ENCODE data around the gene ZNF674. TPM values are rescaled to one million over a fixed set of nuclear protein-coding genes. Genes with fewer than 3 reads are reported as not detected.

The ZNF674 gene
- 5.2 TPM for total RNA-seq

DNA sequence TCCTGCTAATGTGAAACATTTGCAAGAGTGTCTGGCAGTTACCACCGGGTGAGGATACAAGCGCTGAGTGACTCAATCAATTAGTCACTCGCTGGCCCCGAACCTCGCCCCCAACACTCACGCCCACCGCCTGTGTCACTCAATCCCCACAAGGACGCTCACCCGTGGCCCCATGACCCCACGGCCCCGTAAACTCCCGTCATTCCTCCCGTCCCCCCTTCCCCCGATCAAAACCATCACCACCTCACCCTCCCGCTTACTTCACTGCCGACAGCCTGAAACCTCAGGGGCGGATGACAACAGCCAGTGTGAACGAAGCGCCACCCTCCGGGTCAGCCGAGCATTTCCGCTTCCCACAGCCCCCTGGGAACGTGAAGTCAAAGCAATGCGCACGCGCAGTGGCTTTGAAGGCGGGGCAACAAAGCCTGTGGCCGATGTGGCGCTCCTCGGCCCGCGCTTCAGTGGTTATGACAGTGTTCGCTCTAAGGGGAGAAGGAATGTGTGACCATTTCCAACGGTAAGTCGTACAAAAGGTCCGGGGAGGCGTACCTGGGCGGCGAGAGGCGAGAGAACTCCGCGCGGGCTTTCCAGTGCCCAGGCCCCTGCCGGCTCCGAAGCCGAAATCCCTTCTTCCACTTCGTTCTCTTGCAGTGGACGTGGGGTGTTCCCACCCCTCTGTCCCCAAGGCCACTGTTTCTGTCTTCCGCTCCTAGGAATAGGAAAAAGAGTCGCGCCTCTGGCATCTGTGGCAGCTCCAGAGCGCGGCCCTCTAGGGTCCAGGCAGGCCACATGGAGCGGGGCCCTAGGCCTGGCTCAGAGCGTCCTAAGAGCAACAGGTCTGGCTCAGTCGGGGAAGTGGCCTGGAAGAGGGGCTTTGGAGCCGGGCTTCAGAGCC, at the start of gene ZNF674:
ZNF674 (minus strand) TSS at position 311 of the 895 bp plus-strand sequence. CDS start 3,334 bp downstream, outside the sequence.
- Histone ChIP-seq H3K36me3 (no peaks in the 10 kb centered on the region), H3K27ac (peak within 1 kb of the TSS; percentile 76), H3K4me1 (peaks cover 18% of the 10 kb centered on the region), H3K27me3 (no peaks in the 10 kb centered on the region), H3K4me3 (peak within 1 kb of the TSS; percentile 57 to 72), H3K9me3 (no peaks in the 10 kb centered on the region)
- intact Hi-C loops (cut with DNase I), result no loop called here
- TF ChIP-seq, protein P1, sequence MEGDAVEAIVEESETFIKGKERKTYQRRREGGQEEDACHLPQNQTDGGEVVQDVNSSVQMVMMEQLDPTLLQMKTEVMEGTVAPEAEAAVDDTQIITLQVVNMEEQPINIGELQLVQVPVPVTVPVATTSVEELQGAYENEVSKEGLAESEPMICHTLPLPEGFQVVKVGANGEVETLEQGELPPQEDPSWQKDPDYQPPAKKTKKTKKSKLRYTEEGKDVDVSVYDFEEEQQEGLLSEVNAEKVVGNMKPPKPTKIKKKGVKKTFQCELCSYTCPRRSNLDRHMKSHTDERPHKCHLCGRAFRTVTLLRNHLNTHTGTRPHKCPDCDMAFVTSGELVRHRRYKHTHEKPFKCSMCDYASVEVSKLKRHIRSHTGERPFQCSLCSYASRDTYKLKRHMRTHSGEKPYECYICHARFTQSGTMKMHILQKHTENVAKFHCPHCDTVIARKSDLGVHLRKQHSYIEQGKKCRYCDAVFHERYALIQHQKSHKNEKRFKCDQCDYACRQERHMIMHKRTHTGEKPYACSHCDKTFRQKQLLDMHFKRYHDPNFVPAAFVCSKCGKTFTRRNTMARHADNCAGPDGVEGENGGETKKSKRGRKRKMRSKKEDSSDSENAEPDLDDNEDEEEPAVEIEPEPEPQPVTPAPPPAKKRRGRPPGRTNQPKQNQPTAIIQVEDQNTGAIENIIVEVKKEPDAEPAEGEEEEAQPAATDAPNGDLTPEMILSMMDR (IDR thresholded peaks at IDR 0.05), result no peak
- TF ChIP-seq POLR2A (IDR thresholded peaks at IDR 0.05) (peak in 1 of 2 donors; percentile 39), POLR2AphosphoS5 (IDR thresholded peaks at IDR 0.05; ENCODE audit: insufficient read depth in 1 of 2, low read depth in 1 of 2) (peak; percentile 87 to 91)
- no peak for DNase-seq (ENCODE audit: extremely low spot score in 2 of 2)

DNA sequence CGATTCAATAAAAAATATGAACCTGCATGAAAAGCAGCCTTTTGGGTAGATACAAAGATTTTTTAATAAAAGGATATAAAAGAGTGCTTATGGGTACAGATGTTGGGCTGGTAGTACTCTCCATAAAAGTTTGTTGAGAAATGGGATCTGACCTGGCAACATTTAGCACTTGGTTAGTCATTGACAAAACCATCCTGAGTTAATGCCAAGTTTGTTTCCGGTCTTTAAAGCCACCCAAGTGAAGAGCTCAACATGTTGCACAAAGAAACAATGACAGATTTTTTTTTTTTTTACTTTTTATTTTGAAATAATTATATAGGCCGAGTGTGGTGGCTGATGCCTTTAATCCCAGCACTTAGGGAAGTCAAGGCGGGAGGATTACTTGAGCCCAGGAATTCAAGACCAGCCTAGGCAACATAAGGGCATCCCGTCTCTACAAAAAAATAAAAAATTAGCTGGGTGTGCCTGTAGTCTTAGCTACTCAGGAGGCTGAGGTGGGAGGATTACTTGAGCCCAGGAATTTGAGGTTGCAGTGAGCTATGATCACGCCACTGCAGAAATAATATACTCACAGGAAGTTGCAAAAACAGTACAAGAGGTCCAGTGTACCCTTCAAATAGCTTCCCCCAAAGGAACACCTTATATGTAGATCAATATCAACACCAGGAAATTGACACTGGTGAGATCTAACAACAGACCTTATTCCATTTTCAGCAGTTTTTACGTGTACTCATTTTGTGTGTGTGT, 44.9 kb upstream of the ZNF674 start:
- Histone ChIP-seq H3K9me3 (no peaks in the 10 kb centered on the region), H3K27me3 (no peaks in the 10 kb centered on the region), H3K4me3 (no peak overlapping the region), H3K27ac (no peak overlapping the region), H3K4me1 (peaks cover 27% of the 10 kb centered on the region), H3K36me3 (no peaks in the 10 kb centered on the region)
- DNase-seq (ENCODE audit: extremely low spot score in 2 of 2), result no peak
- intact Hi-C loops (cut with DNase I), result no loop called here
- TF ChIP-seq, protein P1 (IDR thresholded peaks at IDR 0.05), result no peak
- TF ChIP-seq POLR2AphosphoS5 (IDR thresholded peaks at IDR 0.05; ENCODE audit: insufficient read depth in 1 of 2, low read depth in 1 of 2) (no peak), POLR2A (IDR thresholded peaks at IDR 0.05) (no peak)

DNA sequence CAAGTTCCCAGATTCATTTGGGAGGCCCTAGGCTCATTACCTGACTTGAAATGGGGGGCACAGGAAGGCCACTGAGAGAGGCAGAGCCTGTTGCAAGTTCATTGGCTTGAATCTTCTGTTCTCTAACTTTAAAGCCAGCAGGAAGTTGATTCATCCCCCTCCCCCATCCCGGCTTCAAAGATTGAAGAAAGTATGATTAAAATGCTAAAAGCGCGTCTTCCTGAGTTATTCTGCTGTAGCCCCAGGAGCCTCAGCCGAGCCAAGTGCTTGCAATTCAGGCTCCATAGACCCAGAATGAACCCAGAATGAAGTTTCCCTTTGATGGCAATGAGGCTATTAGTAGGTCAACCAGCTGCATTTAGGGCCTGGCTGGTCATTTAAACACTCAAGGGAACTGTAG, 43.0 kb upstream of the ZNF674 start:
- peaks cover 27% of the 10 kb centered on the region for H3K4me1 ChIP-seq
- intact Hi-C loops (cut with DNase I), result no loop called here
- no peaks in the 10 kb centered on the region for H3K36me3 ChIP-seq
- H3K9me3 ChIP-seq, result no peaks in the 10 kb centered on the region
- no peaks in the 10 kb centered on the region for H3K27me3 ChIP-seq
- peak overlapping the region; percentile 38 for H3K27ac ChIP-seq
- no peak overlapping the region for H3K4me3 ChIP-seq
- no peak for DNase-seq (ENCODE audit: extremely low spot score in 2 of 2)
- no peak for TF ChIP-seq POLR2A (IDR thresholded peaks at IDR 0.05)
- TF ChIP-seq, protein P1 (IDR thresholded peaks at IDR 0.05), result no peak
- no peak for TF ChIP-seq POLR2AphosphoS5 (IDR thresholded peaks at IDR 0.05; ENCODE audit: insufficient read depth in 1 of 2, low read depth in 1 of 2)

DNA sequence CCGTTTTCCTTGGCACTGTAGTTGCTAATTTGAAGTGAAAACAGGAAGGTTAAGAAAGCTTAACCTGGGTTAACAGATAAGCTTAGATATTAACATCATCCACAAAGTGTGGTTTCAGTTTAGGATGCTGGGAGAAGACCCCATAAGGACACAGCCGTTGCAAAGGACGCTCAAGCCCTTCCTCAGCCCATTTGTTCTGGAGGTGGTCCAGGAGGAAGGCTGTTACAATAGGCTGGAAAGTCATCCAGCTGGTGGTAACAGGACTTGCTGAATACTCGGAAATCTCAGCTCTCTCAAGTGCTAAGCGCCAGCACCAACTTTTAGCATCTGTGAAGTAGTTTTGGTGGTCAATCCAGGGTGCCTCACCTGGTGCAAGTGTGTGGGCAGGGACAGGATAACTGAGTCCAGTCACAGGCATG, 42.5 kb upstream of the ZNF674 start:
- peak overlapping the region in 1 of 2 donors; percentile 2 for H3K4me3 ChIP-seq
- peak in 1 of 2 donors; percentile 25 for DNase-seq (ENCODE audit: extremely low spot score in 2 of 2)
- no peaks in the 10 kb centered on the region for H3K9me3 ChIP-seq
- no peaks in the 10 kb centered on the region for H3K27me3 ChIP-seq
- H3K27ac ChIP-seq, result peak overlapping the region; percentile 38
- no peaks in the 10 kb centered on the region for H3K36me3 ChIP-seq
- intact Hi-C loops (cut with DNase I), result no loop called here
- H3K4me1 ChIP-seq, result peaks cover 27% of the 10 kb centered on the region
- TF ChIP-seq POLR2A (IDR thresholded peaks at IDR 0.05), result no peak
- TF ChIP-seq, protein P1 (IDR thresholded peaks at IDR 0.05), result no peak
- no peak for TF ChIP-seq POLR2AphosphoS5 (IDR thresholded peaks at IDR 0.05; ENCODE audit: insufficient read depth in 1 of 2, low read depth in 1 of 2)
